ENCODE data around the gene JAG1. TPM values are rescaled to one million over a fixed set of nuclear protein-coding genes. Genes with fewer than 3 reads are reported as not detected.

The JAG1 gene
- total and polyA plus RNA-seq, 2 experiments from 2014 or later = 1.2 to 8.4 TPM

DNA sequence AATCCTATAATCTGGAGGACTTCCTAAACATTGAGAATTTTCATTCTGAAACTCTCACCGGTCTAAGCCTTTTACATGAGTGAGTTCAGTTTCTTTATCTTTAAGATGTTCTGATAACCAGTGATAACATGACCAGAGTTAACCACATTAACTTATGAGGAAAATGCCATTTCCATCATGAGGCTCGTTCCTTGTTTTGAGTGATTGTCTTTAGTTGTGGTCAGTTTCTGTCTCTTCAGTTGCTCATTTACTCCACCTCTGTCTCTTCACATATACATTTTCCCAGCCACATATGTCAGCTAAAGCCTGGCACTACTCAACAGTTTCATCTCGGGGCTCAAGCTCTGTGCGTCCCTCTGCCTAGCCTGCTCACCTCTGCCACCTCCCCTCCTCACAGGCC, 70.4 kb downstream of the JAG1 start:
- H3K9me3 ChIP-seq (ENCODE audit: low read depth) = no peaks in the 10 kb centered on the region
- H3K36me3 ChIP-seq (ENCODE audit: low read depth) = no peaks in the 10 kb centered on the region
- TF ChIP-seq EZH2phosphoT487 (IDR thresholded peaks at IDR 0.05; ENCODE audit: insufficient read depth, low read depth) = no peak
- no peak for TF ChIP-seq EZH2 (IDR thresholded peaks at IDR 0.05; ENCODE audit: insufficient read depth, poor library complexity, severe bottlenecking)
- H3K27me3 ChIP-seq (replicated peaks; ENCODE audit: insufficient read depth) = no peaks in the 10 kb centered on the region
- H2AFZ ChIP-seq = no peak overlapping the region
- no peaks in the 10 kb centered on the region for H4K20me1 ChIP-seq (ENCODE audit: insufficient read depth)
- H3K9me2 ChIP-seq (ENCODE audit: insufficient read depth) = no peaks in the 10 kb centered on the region
- DNase-seq = no peak
- in situ Hi-C loops (cut with MboI) = no loop called here
- peaks cover 34% of the 10 kb centered on the region for H3F3A ChIP-seq (ENCODE audit: insufficient read depth)
- H3K4me1 ChIP-seq (ENCODE audit: insufficient read depth) = peaks cover 30% of the 10 kb centered on the region
- WGBS, 2 experiments (ENCODE audit: low coverage in 1 of 2, low lambda C conversion rate in 2 of 2, missing lambda C conversion rate in 2 of 2) = 98 to 99% methylated on average over 4 of the region's 4 CpGs
- no peak overlapping the region for H3K9ac ChIP-seq
- no peak overlapping the region for H3K4me3 ChIP-seq
- H3K27ac ChIP-seq = no peak overlapping the region
- no peaks in the 10 kb centered on the region for H3K79me2 ChIP-seq (ENCODE audit: insufficient read depth)
- no peak overlapping the region for H3K4me2 ChIP-seq (ENCODE audit: unreplicated experiment)

DNA sequence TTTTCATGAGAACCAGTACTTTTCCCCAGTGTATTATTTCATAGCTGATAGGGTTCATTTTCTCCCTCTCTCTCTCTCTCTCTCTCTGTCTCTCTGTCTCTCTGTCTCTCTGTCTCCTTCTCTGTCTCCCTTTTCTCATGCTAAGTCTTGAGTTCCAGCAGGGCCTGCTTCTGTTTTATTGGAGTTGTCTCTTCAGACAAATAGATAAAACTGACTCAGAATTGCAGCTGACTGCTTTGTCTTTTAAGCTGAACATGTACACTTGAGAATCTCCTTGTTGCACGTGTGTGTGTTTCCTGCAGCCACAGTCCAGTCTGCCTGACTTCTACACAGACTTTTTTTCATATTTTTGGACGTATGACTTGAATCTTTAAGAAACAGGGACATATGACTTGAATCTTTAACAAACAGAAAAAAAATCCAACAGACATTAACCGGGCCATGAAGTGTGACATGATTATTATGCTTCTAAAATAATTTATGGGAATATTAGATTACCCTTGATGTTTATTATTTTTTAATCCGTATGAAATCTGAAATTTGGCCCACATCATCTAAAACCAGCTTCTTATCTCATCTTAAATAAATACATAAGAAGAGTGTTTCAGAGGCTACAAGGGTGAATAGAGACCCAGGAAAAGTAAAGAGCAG, 71.5 kb downstream of the JAG1 start:
- DNase-seq = no peak
- Histone ChIP-seq H3K9me3 (ENCODE audit: low read depth) (no peaks in the 10 kb centered on the region), H3K27me3 (replicated peaks; ENCODE audit: insufficient read depth) (no peaks in the 10 kb centered on the region), H3K4me1 (ENCODE audit: insufficient read depth) (peaks cover 35% of the 10 kb centered on the region), H3K4me3 (no peak overlapping the region), H3K9me2 (ENCODE audit: insufficient read depth) (no peaks in the 10 kb centered on the region), H4K20me1 (ENCODE audit: insufficient read depth) (no peaks in the 10 kb centered on the region), H3K9ac (no peak overlapping the region), H3K27ac (no peak overlapping the region), H3K36me3 (ENCODE audit: low read depth) (no peaks in the 10 kb centered on the region), H3K79me2 (ENCODE audit: insufficient read depth) (no peaks in the 10 kb centered on the region), H3F3A (ENCODE audit: insufficient read depth) (peaks cover 42% of the 10 kb centered on the region), H2AFZ (no peak overlapping the region), H3K4me2 (ENCODE audit: unreplicated experiment) (no peak overlapping the region)
- WGBS, 2 experiments (ENCODE audit: low coverage in 1 of 2, low lambda C conversion rate in 2 of 2, missing lambda C conversion rate in 2 of 2) = 82 to 87% methylated on average over 4 of the region's 4 CpGs
- in situ Hi-C loops (cut with MboI) = no loop called here
- TF ChIP-seq EZH2 (IDR thresholded peaks at IDR 0.05; ENCODE audit: insufficient read depth, poor library complexity, severe bottlenecking) = no peak

DNA sequence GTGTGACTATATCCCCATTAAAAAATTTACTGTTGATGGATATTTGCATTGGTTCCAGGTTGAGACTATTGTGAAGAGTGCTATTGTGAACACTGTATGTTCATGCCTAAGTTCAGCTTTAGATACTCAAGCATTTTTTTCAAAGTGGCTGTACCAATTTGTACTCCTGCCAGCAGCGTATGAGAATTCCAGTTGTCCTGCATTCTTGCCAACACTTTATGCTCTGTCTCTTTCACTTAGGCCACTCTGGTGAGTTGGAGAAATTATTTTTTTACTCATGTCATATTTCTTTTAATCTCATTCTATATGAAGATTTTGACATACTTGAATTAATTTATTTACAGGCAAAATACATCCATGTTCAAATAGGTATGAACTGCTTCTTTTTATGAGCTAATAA, 76.2 kb downstream of the JAG1 start:
- Histone ChIP-seq H4K20me1 (ENCODE audit: insufficient read depth) (no peaks in the 10 kb centered on the region), H3K9me2 (ENCODE audit: insufficient read depth) (no peaks in the 10 kb centered on the region), H3K4me2 (ENCODE audit: unreplicated experiment) (no peak overlapping the region), H3K27ac (no peak overlapping the region), H3K27me3 (replicated peaks; ENCODE audit: insufficient read depth) (no peaks in the 10 kb centered on the region), H3K4me3 (no peak overlapping the region), H3K9me3 (ENCODE audit: low read depth) (no peaks in the 10 kb centered on the region), H3K79me2 (ENCODE audit: insufficient read depth) (no peaks in the 10 kb centered on the region), H3F3A (ENCODE audit: insufficient read depth) (peaks cover 30% of the 10 kb centered on the region), H3K36me3 (ENCODE audit: low read depth) (no peaks in the 10 kb centered on the region), H3K9ac (no peak overlapping the region), H2AFZ (no peak overlapping the region), H3K4me1 (ENCODE audit: insufficient read depth) (peaks cover 35% of the 10 kb centered on the region)
- WGBS, 2 experiments (ENCODE audit: low coverage in 1 of 2, low lambda C conversion rate in 2 of 2, missing lambda C conversion rate in 2 of 2) = 87 to 96% methylated on average over 1 of the region's 1 CpG
- DNase-seq = no peak
- in situ Hi-C loops (cut with MboI) = no loop called here
- TF ChIP-seq EZH2phosphoT487 (IDR thresholded peaks at IDR 0.05; ENCODE audit: insufficient read depth, low read depth) (no peak), EZH2 (IDR thresholded peaks at IDR 0.05; ENCODE audit: insufficient read depth, poor library complexity, severe bottlenecking) (no peak)

DNA sequence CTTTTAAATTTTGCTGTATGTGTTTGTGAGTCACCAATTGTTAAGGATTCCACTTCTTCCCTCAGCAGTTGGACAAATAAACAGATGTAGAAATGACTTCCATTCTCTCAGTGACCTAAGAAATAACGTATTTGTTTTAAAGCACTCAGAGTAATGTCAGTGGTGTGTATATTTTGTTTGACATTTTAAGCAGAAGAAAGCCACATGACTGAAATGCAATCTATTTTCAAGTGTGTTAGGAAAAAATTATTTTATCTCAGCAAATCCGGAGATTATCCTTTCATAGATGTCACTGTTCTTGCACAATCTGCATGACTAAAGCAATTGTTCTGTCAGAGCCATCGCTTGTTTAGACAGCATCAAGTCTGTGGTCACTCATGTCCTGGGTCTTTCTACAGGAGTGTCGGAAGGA, 77.1 kb downstream of the JAG1 start:
- H3K4me1 ChIP-seq (ENCODE audit: insufficient read depth) = peaks cover 44% of the 10 kb centered on the region
- H3K27me3 ChIP-seq (replicated peaks; ENCODE audit: insufficient read depth) = no peaks in the 10 kb centered on the region
- no peaks in the 10 kb centered on the region for H4K20me1 ChIP-seq (ENCODE audit: insufficient read depth)
- peak; percentile 86 for DNase-seq
- TF ChIP-seq EZH2phosphoT487 (IDR thresholded peaks at IDR 0.05; ENCODE audit: insufficient read depth, low read depth) (no peak), EZH2 (IDR thresholded peaks at IDR 0.05; ENCODE audit: insufficient read depth, poor library complexity, severe bottlenecking) (no peak)
- 0 out of 2 replicates have a peak overlapping the region, but pooled peaks have one; percentile 1 for H3K9ac ChIP-seq
- peaks cover 34% of the 10 kb centered on the region for H3F3A ChIP-seq (ENCODE audit: insufficient read depth)
- H3K4me3 ChIP-seq = peak overlapping the region; percentile 3; the same call in 1 of the 2 replicates
- H3K36me3 ChIP-seq (ENCODE audit: low read depth) = no peaks in the 10 kb centered on the region
- H3K79me2 ChIP-seq (ENCODE audit: insufficient read depth) = no peaks in the 10 kb centered on the region
- H3K4me2 ChIP-seq (ENCODE audit: unreplicated experiment) = peak overlapping the region; percentile 31
- no peak overlapping the region for H2AFZ ChIP-seq
- H3K27ac ChIP-seq = peak overlapping the region; percentile 58
- 8 to 15% methylated on average over 4 of the region's 4 CpGs for WGBS, 2 experiments (ENCODE audit: low coverage in 1 of 2, low lambda C conversion rate in 2 of 2, missing lambda C conversion rate in 2 of 2)
- no peaks in the 10 kb centered on the region for H3K9me3 ChIP-seq (ENCODE audit: low read depth)
- in situ Hi-C loops (cut with MboI) = no loop called here
- H3K9me2 ChIP-seq (ENCODE audit: insufficient read depth) = no peaks in the 10 kb centered on the region

Measured in GM23248 (cell line).